Measurements from ENCODE around the gene GALNT8.

The GALNT8 gene

GRCh38 chr12:4802841-4803240 is 82.6 kb downstream of the GALNT8 start:
- no peak for FAIRE-seq

- no peak for FAIRE-seq
Measured at GRCh38 chr12:4806439-4807115, 86.4 kb downstream of the GALNT8 start.

- FAIRE-seq: no peak
Measured at GRCh38 chr12:4807116-4807783, 87.0 kb downstream of the GALNT8 start.

GRCh38 chr12:4807813-4808212 is 87.6 kb downstream of the GALNT8 start:
- FAIRE-seq: no peak

GRCh38 chr12:4809013-4809448 is 88.8 kb downstream of the GALNT8 start:
- FAIRE-seq: no peak

- no peak for FAIRE-seq
Measured at GRCh38 chr12:4809449-4810218, 89.4 kb downstream of the GALNT8 start.

GRCh38 chr12:4810219-4810671 is 90.0 kb downstream of the GALNT8 start:
- no peak for FAIRE-seq

- FAIRE-seq: no peak
Measured at GRCh38 chr12:4812624-4813327, 92.6 kb downstream of the GALNT8 start.

GRCh38 chr12:4813741-4814140 is 93.5 kb downstream of the GALNT8 start:
- FAIRE-seq: no peak

GRCh38 chr12:4814485-4814884 is 94.3 kb downstream of the GALNT8 start:
- FAIRE-seq: no peak

GRCh38 chr12:4816744-4817525 is 96.7 kb downstream of the GALNT8 start:
- FAIRE-seq: no peak

GRCh38 chr12:4817880-4818279 is 97.7 kb downstream of the GALNT8 start:
- no peak for FAIRE-seq

GRCh38 chr12:4819654-4820053 is 99.5 kb downstream of the GALNT8 start:
- FAIRE-seq: no peak

GRCh38 chr12:4820971-4821370 is 100.8 kb downstream of the GALNT8 start:
- FAIRE-seq: no peak
